HepG2 (cell line): ENCODE results near the gene PXDC1. TPM values are rescaled to one million over a fixed set of nuclear protein-coding genes. Genes with fewer than 3 reads are reported as not detected.

Experiments used
- ATAC-seq: fragments of 200-7000 bp; cut with Tn5 transposase; 3 replicates; pipeline ENCODE4 v1.9.1; 2020; ENCODE audit warnings: mild to moderate bottlenecking, moderate library complexity
- BruUV-seq: library from RNA; stranded (reverse); fragments of 400-500 nt; replicated peaks from 2 replicates; lab custom pipeline; 2021; lab: Mats Ljungman, UMichigan
- CTCF ChIA-PET: fragments of 300-600 bp; formaldehyde crosslinking; extraction: SDS; loops from one replicate; lab custom pipeline; 2021; ENCODE audit warnings: low total read pairs, inconsistent platforms, low intra/inter-chr PET ratio; lab: Yijun Ruan, JAX
- POLR2A ChIA-PET: fragments of 350-600 bp; sonication (Branson Sonifier 250); formaldehyde crosslinking; loops from one replicate; lab custom pipeline; 2020; ENCODE audit warnings: antibody characterized with exemption, inconsistent platforms; lab: Yijun Ruan, JAX
- DNase-seq: peaks from one replicate; pipeline ENCODE4 v3.0.0-alpha.2; 2015; ENCODE audit warnings: low spot score
- FAIRE-seq: peaks from 3 replicates; lab custom pipeline; 2011; peaks lifted over from hg19 to GRCh38; lab: Jason Lieb, UNC
- H2AFZ ChIP-seq: one replicate; pipeline ENCODE4 v1.6.1; 2011; ENCODE audit warnings: low read length, inconsistent platforms
- H3K27ac ChIP-seq: fragments of 300-600 bp; 3 replicates; pipeline ENCODE4 v1.8.0; 2011; ENCODE audit warnings: mixed run types, mild to moderate bottlenecking, mixed read lengths, low read length, inconsistent platforms; ENCODE audit not compliant: insufficient read depth; ENCODE audit errors: extremely low read length
- H3K27me3 ChIP-seq, 2 experiments: fragments of 200-600 bp in 1 of 2; 2 replicates in 1 of 2; 3 replicates in 1 of 2; pipeline versions ENCODE4 v1.6.0 to v1.8.0; 2011; ENCODE audit warnings: low read length in 2 of 2, mild to moderate bottlenecking in 2 of 2, moderate library complexity in 2 of 2, inconsistent platforms in 1 of 2; ENCODE audit not compliant: insufficient read depth in 2 of 2, control insufficient read depth in 1 of 2
- H3K36me3 ChIP-seq, 2 experiments: fragments of 200-600 bp in 1 of 2; replicated peaks in 1 of 2; 2 replicates in 1 of 2; 3 replicates in 1 of 2; pipeline versions ENCODE4 v1.5.1 to v1.8.0; 2011; ENCODE audit warnings: low read length in 2 of 2, inconsistent platforms in 1 of 2; ENCODE audit not compliant: insufficient read depth in 2 of 2, control insufficient read depth in 1 of 2
- H3K4me1 ChIP-seq: 2 replicates; pipeline ENCODE4 v1.5.1; 2012; ENCODE audit warnings: low read length, inconsistent platforms; ENCODE audit not compliant: insufficient read depth
- H3K4me2 ChIP-seq: 2 replicates; pipeline ENCODE4 v1.6.0; 2011; ENCODE audit warnings: low read depth, low read length, inconsistent platforms
- H3K4me3 ChIP-seq, 3 experiments: fragments of 200-600 bp in 1 of 3; sonication (generic), shearing (Covaris generic) in 1 of 3; replicated peaks in 1 of 3; 2 replicates each; pipeline ENCODE4 v1.5.1; 2011 to 2016; ENCODE audit warnings: low read length in 3 of 3, inconsistent platforms in 2 of 3, low read depth in 2 of 3, mild to moderate bottlenecking in 2 of 3, control low read depth in 1 of 3, mixed read lengths in 1 of 3; ENCODE audit not compliant: insufficient read depth in 1 of 3
- H3K79me2 ChIP-seq: one replicate; pipeline ENCODE4 v1.6.1; 2011; ENCODE audit warnings: low read length, inconsistent platforms; ENCODE audit not compliant: insufficient read depth
- H3K9ac ChIP-seq: 2 replicates; pipeline ENCODE4 v1.6.0; 2011; ENCODE audit warnings: mild to moderate bottlenecking, low read depth, low read length, inconsistent platforms; ENCODE audit not compliant: insufficient read depth
- H3K9me3 ChIP-seq: 2 replicates; pipeline ENCODE4 v1.5.1; 2012; ENCODE audit warnings: mild to moderate bottlenecking, low read length
- H4K20me1 ChIP-seq: 2 replicates; pipeline ENCODE4 v1.6.0; 2011; ENCODE audit warnings: inconsistent platforms, mild to moderate bottlenecking, low read length, moderate library complexity; ENCODE audit not compliant: insufficient read depth
- ARID4A ChIP-seq: sonication (generic); formaldehyde crosslinking; IDR thresholded peaks from 2 replicates; pipeline ENCODE4 v1.5.0; 2020; ENCODE audit warnings: mild to moderate bottlenecking, missing genetic modification reagents, borderline replicate concordance
- BRD4 ChIP-seq: sonication (generic); formaldehyde crosslinking; IDR thresholded peaks from 2 replicates; pipeline ENCODE4 v1.4.0; 2020; ENCODE audit warnings: missing genetic modification reagents
- EZH2 ChIP-seq: conservative IDR thresholded peaks from 2 replicates; pipeline ENCODE4 v1.6.1; 2012; ENCODE audit warnings: mild to moderate bottlenecking, low read depth, low read length, moderate library complexity
- FIP1L1 ChIP-seq: fragments of 200-400 bp; formaldehyde crosslinking; IDR thresholded peaks from 2 replicates; pipeline ENCODE4 v1.6.1; 2018; ENCODE audit warnings: low read depth, mild to moderate bottlenecking, low read length, moderate library complexity, borderline replicate concordance; ENCODE audit not compliant: insufficient read depth
- GABPA ChIP-seq, 2 experiments: IDR thresholded peaks; 2 replicates each; pipeline ENCODE4 v1.6.1; 2011 to 2016; ENCODE audit warnings: low read depth in 2 of 2, low read length in 1 of 2, missing biosample characterization in 1 of 2, missing genetic modification characterization in 1 of 2
- JUN ChIP-seq: sonication (generic); formaldehyde crosslinking; IDR thresholded peaks from 2 replicates; pipeline ENCODE4 v1.4.0; 2020; ENCODE audit warnings: mild to moderate bottlenecking, missing genetic modification reagents
- MED8 ChIP-seq: sonication (generic); formaldehyde crosslinking; IDR thresholded peaks from 2 replicates; pipeline ENCODE4 v1.8.1; 2023; ENCODE audit warnings: mild to moderate bottlenecking, missing genetic modification reagents; ENCODE audit not compliant: insufficient replicate concordance
- NR2C2 ChIP-seq: sonication (generic); formaldehyde crosslinking; IDR thresholded peaks from 2 replicates; pipeline ENCODE4 v1.4.0; 2020; ENCODE audit warnings: missing genetic modification reagents, mild to moderate bottlenecking, moderate library complexity, borderline replicate concordance
- RNF219 ChIP-seq: sonication (generic); formaldehyde crosslinking; IDR thresholded peaks from 2 replicates; pipeline ENCODE4 v1.5.0; 2020; ENCODE audit warnings: mild to moderate bottlenecking, missing genetic modification reagents
- SPEN ChIP-seq: sonication (generic); formaldehyde crosslinking; IDR thresholded peaks from 2 replicates; pipeline ENCODE4 v1.5.1; 2020; ENCODE audit warnings: low read depth, mild to moderate bottlenecking, missing genetic modification reagents
- ZNF121 ChIP-seq: sonication (generic); formaldehyde crosslinking; IDR thresholded peaks from 2 replicates; pipeline ENCODE4 v1.5.0; 2020; ENCODE audit warnings: mild to moderate bottlenecking, missing genetic modification reagents
- ZNF556 ChIP-seq: sonication (generic); formaldehyde crosslinking; IDR thresholded peaks from 2 replicates; pipeline ENCODE4 v1.4.0; 2020; ENCODE audit warnings: mild to moderate bottlenecking, missing genetic modification reagents, borderline replicate concordance
- ZNF740 ChIP-seq: sonication (generic); formaldehyde crosslinking; IDR thresholded peaks from 2 replicates; pipeline ENCODE4 v1.4.0; 2020; ENCODE audit warnings: missing genetic modification reagents
- ZNF891 ChIP-seq: sonication (generic); formaldehyde crosslinking; IDR thresholded peaks from 2 replicates; pipeline ENCODE4 v1.5.0; 2020; ENCODE audit warnings: mild to moderate bottlenecking, missing genetic modification reagents
- ZSCAN31 ChIP-seq: sonication (generic); formaldehyde crosslinking; IDR thresholded peaks from 2 replicates; pipeline ENCODE4 v1.5.0; 2020; ENCODE audit warnings: low read depth, mild to moderate bottlenecking, missing genetic modification reagents
- WGBS: methylation state at CpG from one replicate; pipeline ENCODE4 v1.1.6; 2017; ENCODE audit warnings: low lambda C conversion rate; 5-methylcytosine and 5-hydroxymethylcytosine counted together
- in situ Hi-C: cut with HindIII; loops from 2 replicates; pipeline ENCODE4 v1.10.0; 2017; ENCODE audit warnings: low pct_unique_long_range_greater_than_20kb; ENCODE audit not compliant: extremely low pct_ligation_motif_present
- intact Hi-C: fragments of 100-400 bp; cut with micrococcal nuclease; formaldehyde crosslinking; loops from one replicate; pipeline ENCODE4 v1.10.0; 2022; ENCODE audit not compliant: unreplicated experiment
- polyA plus RNA-seq, 8 experiments: library from polyadenylated mRNA; depleted of rRNA in 3 of 8; stranded (reverse) in 7 of 8; unstranded in 1 of 8; fragments of >200 nt; fragmentation: Illumina TruSeq in 4 of 8; extraction: Trizol in 4 of 8; gene quantifications; 2 replicates each; pipeline versions ENCODE4 v1.2.1 to v1.2.3, GENCODE V29; 2011 to 2016; ENCODE audit warnings: low read depth in 4 of 8, missing spikeins in 1 of 8, mixed read lengths in 1 of 8; ENCODE audit not compliant: insufficient read depth in 1 of 8
- total RNA-seq, 5 experiments: library from RNA; depleted of rRNA; stranded (reverse); fragments of >200 nt; fragmentation: Illumina TruSeq; extraction: Trizol; gene quantifications; 2 replicates each; pipeline ENCODE4 v1.2.3, GENCODE V29; 2016; ENCODE audit warnings: low read depth in 1 of 5

The PXDC1 gene
- total and polyA plus RNA-seq, 2 of the 13 experiments (the other 11 are each of a cell fraction or from before 2014, with no cell fraction given): 32.4 to 34.7 TPM

GRCh38 chr6:3776881-3777507 lies 25.5 kb upstream of the PXDC1 start (continued):
- peak; percentile 34; the same call in 1 of the 2 replicates for TF ChIP-seq ARID4A
- TF ChIP-seq ZNF121 (CRISPR knock-in tag): no peak
- TF ChIP-seq BRD4: no peak; the same call in 1 of the 2 replicates
- peak; percentile 54; the same call in 1 of the 2 replicates for TF ChIP-seq SPEN (CRISPR knock-in tag)
- no peak for TF ChIP-seq ZSCAN31 (CRISPR knock-in tag)
- TF ChIP-seq FIP1L1: no peak
- no peak for TF ChIP-seq JUN (CRISPR knock-in tag)
- no peak for TF ChIP-seq GABPA (IDR thresholded peaks at IDR 0.05; ENCODE audit: low read depth, low read length)
- TF ChIP-seq GABPA (CRISPR knock-in tag; IDR thresholded peaks at IDR 0.05; ENCODE audit: low read depth): no peak
- TF ChIP-seq, all 625 proteins: peak for 76

- Histone ChIP-seq H2AFZ (no peak overlapping the region), H3K27me3 (no peaks in the 10 kb centered on the region; a peak in 1 of 5 replicates), H3K79me2 (no peaks in the 10 kb centered on the region), H3K4me3 (no peak overlapping the region), H3K36me3 (no peaks in the 10 kb centered on the region), H3K9me3 (no peaks in the 10 kb centered on the region), H3K4me1 (peaks cover 11% of the 10 kb centered on the region), H3K9ac (no peak overlapping the region), H4K20me1 (no peaks in the 10 kb centered on the region), H3K4me2 (no peak overlapping the region), H3K27ac (no peak overlapping the region)
- in situ Hi-C loops (no loop called here), intact Hi-C loops (no loop called here)
- BruUV-seq: no TSS peak
- ChIA-PET POLR2A (interaction anchor here (0.7 to 1.2 kb wide), 3 partner anchors 13 to 30 kb away, joined by 3 read pairs; no protein-coding TSS in a partner anchor), CTCF (no interaction called here)
- ATAC-seq: no peak
- WGBS: 89% methylated on average over 4 of the region's 4 CpGs
- no peak for FAIRE-seq
- no peak for DNase-seq
- TF ChIP-seq EZH2 (no peak), ZNF891 (CRISPR knock-in tag) (no peak), MED8 (CRISPR knock-in tag) (no peak), NR2C2 (CRISPR knock-in tag) (no peak), RNF219 (CRISPR knock-in tag) (no peak), ZNF556 (CRISPR knock-in tag) (no peak), ZNF740 (CRISPR knock-in tag) (no peak)
Measured at GRCh38 chr6:3775847-3776246, 24.3 kb upstream of the PXDC1 start.
